Transverse colon (tissue), 4 donors: ENCODE measurements around the gene COG5. TPM values are rescaled to one million over a fixed set of nuclear protein-coding genes. Genes with fewer than 3 reads are reported as not detected.

ENCODE experiments used
- DNase-seq: peaks from one replicate; pipeline ENCODE4 v3.0.0-alpha.2; 2019
- H3K27ac ChIP-seq, 4 donors: fragments of 200-600 bp; sonication (generic); 2 replicates each; pipeline ENCODE4 v1.5.1; 2016 to 2018; ENCODE audit warnings: inconsistent platforms in 4 of 4
- H3K27me3 ChIP-seq: fragments of 200-600 bp; sonication (generic); 2 replicates; pipeline ENCODE4 v1.5.1; 2017; ENCODE audit warnings: inconsistent platforms
- H3K36me3 ChIP-seq, 4 donors: fragments of 200-600 bp; sonication (generic); 2 replicates each; pipeline ENCODE4 v1.5.1; 2017 to 2019; ENCODE audit warnings: inconsistent platforms in 4 of 4
- H3K4me1 ChIP-seq, 4 donors: fragments of 200-600 bp; sonication (generic); 2 replicates each; pipeline ENCODE4 v1.5.1; 2017 to 2020; ENCODE audit warnings: inconsistent platforms in 4 of 4
- H3K4me3 ChIP-seq, 4 donors: fragments of 200-600 bp; sonication (generic); 1 replicate in 1 of 4; 2 replicates in 3 of 4; pipeline versions ENCODE4 v1.5.1 to v1.6.1; 2017 to 2019; ENCODE audit warnings: inconsistent platforms in 4 of 4
- H3K9me3 ChIP-seq, 2 donors: fragments of 200-600 bp; sonication (generic); 2 replicates each; pipeline ENCODE4 v1.5.1; 2017 to 2019; ENCODE audit warnings: inconsistent platforms in 2 of 2
- CTCF ChIP-seq, 5 experiments: fragments of 200-600 bp in 3 of 5; fragments of 450-650 bp in 2 of 5; sonication (generic) in 3 of 5; IDR thresholded peaks; 1 replicate in 2 of 5; 2 replicates in 3 of 5; pipeline ENCODE4 v1.5.1; 2016 to 2017; ENCODE audit warnings: antibody characterized with exemption in 5 of 5, inconsistent platforms in 3 of 5, mild to moderate bottlenecking in 2 of 5, moderate library complexity in 1 of 5
- EP300 ChIP-seq: sonication (generic); formaldehyde crosslinking; IDR thresholded peaks from one replicate; pipeline ENCODE4 v1.6.1; 2017; ENCODE audit warnings: antibody characterized with exemption, low read depth
- POLR2A ChIP-seq: fragments of 450-650 bp; IDR thresholded peaks from one replicate; pipeline ENCODE4 v1.6.1; 2016; ENCODE audit warnings: antibody characterized with exemption, mild to moderate bottlenecking, moderate library complexity
- POLR2AphosphoS5 ChIP-seq, 3 donors: sonication (generic); formaldehyde crosslinking; IDR thresholded peaks; one replicate each; pipeline ENCODE4 v1.6.1; 2016; ENCODE audit warnings: antibody characterized with exemption in 3 of 3
- WGBS, 2 donors: methylation state at CpG; one replicate each; pipeline ENCODE4 v1.1.5; 2018; ENCODE audit warnings: low coverage in 1 of 2; 5-methylcytosine and 5-hydroxymethylcytosine counted together
- in situ Hi-C, 4 donors: fragments of 200-750 bp; cut with MboI; loops; one replicate each; pipeline versions ENCODE4 v1.15.0 to v1.15.1; 2017; ENCODE audit warnings: low sequenced_read_pairs in 3 of 4, low pct_ligation_motif_present in 1 of 4, low pct_unique_long_range_greater_than_20kb in 1 of 4
- intact Hi-C: fragments of 100-400 bp; cut with DNase I; formaldehyde crosslinking; loops from one replicate; pipeline ENCODE4 v1.15.1; 2023; ENCODE audit warnings: low total_unique reads
- total RNA-seq, 4 donors: library from RNA; depleted of rRNA; stranded (reverse); fragments of >200 nt; gene quantifications; one replicate each; pipeline ENCODE4 v1.1.0, GENCODE V29; 2016

The COG5 gene
- total RNA-seq, 4 donors from 2014 or later: 15.7 to 48.2 (median 35.7) TPM

GRCh38 chr7:107499731-107500130, 64.0 kb downstream of the COG5 start:
- in situ Hi-C loops: no loop called here
- intact Hi-C loops: no loop called here

GRCh38 chr7:107495516-107495915, 68.2 kb downstream of the COG5 start:
- TF ChIP-seq POLR2A: no peak
- TF ChIP-seq CTCF (IDR thresholded peaks at IDR 0.05): no peak
- no peak for TF ChIP-seq POLR2AphosphoS5 (IDR thresholded peaks at IDR 0.05)
- no peak for TF ChIP-seq EP300
- no peaks in the 10 kb centered on the region for H3K36me3 ChIP-seq
- intact Hi-C loops: no loop called here

More at GRCh38 chr7:107499731-107500130, 64.0 kb downstream of the COG5 start:
- H3K27me3 ChIP-seq: no peaks in the 10 kb centered on the region
- no peak for DNase-seq
- H3K9me3 ChIP-seq: no peaks in the 10 kb centered on the region
- 89 to 95% methylated on average over 4 of the region's 4 CpGs for WGBS, 2 donors
- TF ChIP-seq POLR2AphosphoS5 (IDR thresholded peaks at IDR 0.05) (no peak), EP300 (no peak), CTCF (IDR thresholded peaks at IDR 0.05) (no peak), POLR2A (no peak)
- peaks cover 0 to 4% (median 2%) of the 10 kb centered on the region in 4 donors for H3K4me1 ChIP-seq
- no peak overlapping the region for H3K4me3 ChIP-seq
- H3K36me3 ChIP-seq: no peaks in the 10 kb centered on the region
- no peak overlapping the region for H3K27ac ChIP-seq

GRCh38 chr7:107494884-107495283, 68.8 kb downstream of the COG5 start:
- no peaks in the 10 kb centered on the region for H3K27me3 ChIP-seq
- no peak overlapping the region for H3K27ac ChIP-seq
- DNase-seq: no peak
- no peak overlapping the region for H3K4me3 ChIP-seq
- TF ChIP-seq CTCF (IDR thresholded peaks at IDR 0.05) (no peak), EP300 (no peak), POLR2AphosphoS5 (IDR thresholded peaks at IDR 0.05) (no peak), POLR2A (no peak)
- H3K4me1 ChIP-seq: peaks cover 0 to 18% (median 0%) of the 10 kb centered on the region in 4 donors
- WGBS, 2 donors: 94 to 95% methylated on average over 3 to 6 of the region's 6 CpGs
- H3K36me3 ChIP-seq: no peaks in the 10 kb centered on the region
- in situ Hi-C loops: no loop called here
- intact Hi-C loops: no loop called here
- H3K9me3 ChIP-seq: no peaks in the 10 kb centered on the region

More at GRCh38 chr7:107495516-107495915, 68.2 kb downstream of the COG5 start:
- Histone ChIP-seq H3K4me1 (peaks cover 0 to 18% (median 0%) of the 10 kb centered on the region in 4 donors), H3K4me3 (no peak overlapping the region), H3K27me3 (no peaks in the 10 kb centered on the region), H3K9me3 (no peaks in the 10 kb centered on the region), H3K27ac (no peak overlapping the region)
- in situ Hi-C loops: no loop called here
- no peak for DNase-seq

DNA sequence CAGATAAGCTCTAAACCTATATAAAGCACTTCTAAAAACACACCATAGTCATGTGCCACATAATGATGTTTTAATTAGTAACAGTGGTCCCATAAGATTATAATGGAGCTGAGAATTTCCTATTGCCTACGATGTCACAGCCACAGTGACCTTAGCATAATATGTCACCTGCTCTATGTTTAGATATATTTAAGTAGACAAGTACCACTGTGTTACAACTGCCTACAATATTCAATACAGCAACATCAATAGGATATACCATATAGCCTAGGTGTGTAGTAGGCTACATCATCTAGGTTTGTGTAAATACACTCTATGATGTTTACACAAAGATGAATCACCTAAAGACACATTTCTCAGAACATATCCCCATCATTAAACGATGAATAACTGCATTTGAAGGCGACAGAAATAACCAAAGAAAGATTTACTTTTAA, 69.4 kb downstream of the COG5 start:
- Histone ChIP-seq H3K4me3 (no peak overlapping the region), H3K27me3 (no peaks in the 10 kb centered on the region), H3K36me3 (no peaks in the 10 kb centered on the region), H3K4me1 (peaks cover 0 to 18% (median 0%) of the 10 kb centered on the region in 4 donors), H3K27ac (no peak overlapping the region), H3K9me3 (no peaks in the 10 kb centered on the region)
- WGBS, 2 donors: 44 to 60% methylated on average over 2 to 3 of the region's 3 CpGs
- DNase-seq: no peak
- TF ChIP-seq CTCF (IDR thresholded peaks at IDR 0.05): no peak
- no peak for TF ChIP-seq EP300
- TF ChIP-seq POLR2A: no peak
- TF ChIP-seq POLR2AphosphoS5 (IDR thresholded peaks at IDR 0.05): no peak
- in situ Hi-C loops (no loop called here), intact Hi-C loops (no loop called here)
